DMS 273 treated with DMSO at 0.1 percent for 48 hours (cell line): ENCODE data around the gene MRPL11.

Source experiments
- DNase-seq: peaks from one replicate; lab custom pipeline; 2025; lab: John Stamatoyannopoulos, UW

The MRPL11 gene

DNA sequence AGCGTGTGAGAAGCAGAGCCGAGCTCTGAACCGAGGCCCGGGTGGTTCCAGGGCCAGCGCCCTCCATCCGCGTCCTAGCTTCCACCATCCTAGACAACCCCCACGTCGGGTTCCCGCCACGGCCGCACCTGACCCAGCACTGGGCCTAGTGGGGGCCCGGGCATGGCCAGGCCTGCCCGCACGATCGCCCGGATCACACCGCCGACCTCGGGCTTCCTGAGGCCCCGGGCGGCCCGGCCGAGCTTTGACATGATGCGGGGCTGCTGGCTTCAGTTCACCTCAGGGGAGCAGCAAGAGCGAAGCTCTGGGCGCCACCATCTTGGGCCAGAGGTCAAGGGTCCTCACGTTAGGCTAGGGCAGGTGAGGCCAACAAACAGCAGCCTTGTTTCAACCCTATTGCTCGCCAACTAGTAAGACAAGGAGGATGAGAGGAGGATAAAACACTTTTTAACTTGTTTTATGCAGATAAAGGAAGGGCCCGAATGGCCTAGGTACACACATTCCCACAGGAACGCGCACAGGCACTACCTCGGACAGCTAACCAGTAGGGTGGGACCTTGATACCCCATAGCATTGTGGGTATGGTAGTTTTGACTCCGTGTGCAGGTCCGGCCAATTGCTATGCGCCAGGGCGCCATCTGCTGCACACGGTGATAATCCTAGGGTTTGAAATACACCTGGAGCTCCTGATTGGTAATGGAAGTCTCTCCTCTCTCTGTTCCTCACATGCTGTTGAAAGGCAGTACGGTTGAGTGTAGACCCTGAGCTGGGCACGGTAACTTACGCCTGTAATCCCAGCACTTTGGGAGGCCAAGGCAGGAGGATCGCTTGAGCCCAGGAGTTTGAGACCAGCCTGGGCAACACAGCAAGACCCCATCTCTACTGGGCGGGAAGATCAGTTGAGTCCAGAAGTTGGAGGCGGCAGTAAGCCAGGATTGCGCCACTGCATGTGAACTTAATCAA lies at the start of gene MRPL11:
TSS of gene MRPL11 (minus strand) at position 345 of the 963 bp plus-strand sequence. CDS start at position 251, 94 bp downstream.
- peak; percentile 82 for DNase-seq

- DNase-seq = no peak
These were observed 46.2 kb upstream of the MRPL11 start for GRCh38 chr11:66484806-66485380.

DNA sequence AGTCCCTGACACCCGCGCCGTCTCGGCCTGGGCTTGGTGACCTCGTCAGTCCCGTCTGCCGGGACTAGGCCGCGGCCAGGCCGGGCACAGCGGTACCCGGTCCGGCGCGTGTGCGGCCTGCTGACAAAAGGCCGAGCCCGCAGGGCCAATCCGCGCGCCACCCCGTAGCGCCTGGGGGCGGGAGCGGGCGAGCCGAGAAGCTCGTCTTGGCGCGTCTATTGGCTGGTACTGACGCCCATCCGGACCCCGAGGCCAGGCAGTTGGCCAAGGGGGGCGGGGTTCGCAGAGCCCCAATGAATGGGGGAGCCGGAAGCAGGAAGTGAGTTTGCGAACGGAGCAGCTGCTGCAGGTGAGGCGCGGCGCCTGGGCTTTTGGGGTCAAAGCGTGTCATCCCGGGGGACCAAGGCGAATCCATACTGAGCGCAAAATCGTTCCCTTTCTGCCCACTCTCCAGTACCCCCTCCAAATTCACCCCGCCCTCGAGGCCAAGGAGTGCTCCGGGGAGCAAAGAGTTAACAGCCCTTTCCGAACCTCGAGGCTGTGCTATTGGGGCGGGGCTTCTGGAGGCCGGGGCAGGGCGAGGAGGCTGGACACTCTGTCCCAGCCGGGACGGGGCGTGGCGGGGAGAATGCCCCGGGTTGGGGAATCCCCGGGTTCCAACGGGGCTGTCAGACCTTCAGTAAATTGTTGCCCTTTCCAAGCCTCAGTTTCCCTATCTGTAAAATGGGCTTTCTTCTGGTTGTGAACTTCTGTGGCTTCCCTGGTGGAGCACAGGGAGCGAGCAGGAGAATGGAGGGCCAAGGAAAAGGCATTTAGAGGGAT lies 41.7 kb upstream of the MRPL11 start, which contains the start of gene DPP3:
TSS of gene DPP3 (plus strand) at position 318 of the 822 bp plus-strand sequence. CDS start 1,767 bp downstream, outside the sequence.
- DNase-seq = peak; percentile 82

GRCh38 chr11:66479394-66480116 lies 40.9 kb upstream of the MRPL11 start:
- DNase-seq = no peak

DNA sequence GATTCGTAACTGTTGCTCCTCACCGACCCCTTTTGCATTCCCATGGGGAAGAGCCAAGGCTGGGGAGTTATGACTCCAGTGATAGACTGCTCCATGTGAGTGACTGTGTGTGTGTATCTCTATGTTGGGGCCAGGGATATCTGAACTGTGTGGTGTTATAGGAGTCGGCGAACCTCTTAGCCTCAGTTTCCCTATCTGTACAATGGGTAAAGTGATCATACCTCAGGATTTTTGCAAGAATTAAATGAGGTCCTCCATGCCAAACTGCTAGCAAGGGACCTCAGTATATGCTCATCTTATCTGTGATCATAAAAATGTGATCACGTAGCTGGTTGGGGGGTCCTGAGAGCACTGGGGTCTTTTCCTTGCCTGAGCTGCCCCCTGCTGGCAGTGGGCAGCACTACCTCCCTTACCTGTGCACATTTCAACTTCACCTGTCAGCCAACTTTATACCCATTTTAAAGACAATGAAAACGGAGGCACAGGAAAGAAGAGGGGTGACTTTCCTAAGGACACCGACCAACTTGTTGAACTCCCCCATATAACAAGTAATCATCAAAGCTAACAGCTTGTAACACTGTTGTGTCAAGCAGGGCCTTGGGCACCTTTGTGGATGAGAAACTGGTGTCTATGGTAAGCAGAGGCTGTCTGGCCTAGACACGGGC lies 40.2 kb upstream of the MRPL11 start:
- DNase-seq = no peak

DNA sequence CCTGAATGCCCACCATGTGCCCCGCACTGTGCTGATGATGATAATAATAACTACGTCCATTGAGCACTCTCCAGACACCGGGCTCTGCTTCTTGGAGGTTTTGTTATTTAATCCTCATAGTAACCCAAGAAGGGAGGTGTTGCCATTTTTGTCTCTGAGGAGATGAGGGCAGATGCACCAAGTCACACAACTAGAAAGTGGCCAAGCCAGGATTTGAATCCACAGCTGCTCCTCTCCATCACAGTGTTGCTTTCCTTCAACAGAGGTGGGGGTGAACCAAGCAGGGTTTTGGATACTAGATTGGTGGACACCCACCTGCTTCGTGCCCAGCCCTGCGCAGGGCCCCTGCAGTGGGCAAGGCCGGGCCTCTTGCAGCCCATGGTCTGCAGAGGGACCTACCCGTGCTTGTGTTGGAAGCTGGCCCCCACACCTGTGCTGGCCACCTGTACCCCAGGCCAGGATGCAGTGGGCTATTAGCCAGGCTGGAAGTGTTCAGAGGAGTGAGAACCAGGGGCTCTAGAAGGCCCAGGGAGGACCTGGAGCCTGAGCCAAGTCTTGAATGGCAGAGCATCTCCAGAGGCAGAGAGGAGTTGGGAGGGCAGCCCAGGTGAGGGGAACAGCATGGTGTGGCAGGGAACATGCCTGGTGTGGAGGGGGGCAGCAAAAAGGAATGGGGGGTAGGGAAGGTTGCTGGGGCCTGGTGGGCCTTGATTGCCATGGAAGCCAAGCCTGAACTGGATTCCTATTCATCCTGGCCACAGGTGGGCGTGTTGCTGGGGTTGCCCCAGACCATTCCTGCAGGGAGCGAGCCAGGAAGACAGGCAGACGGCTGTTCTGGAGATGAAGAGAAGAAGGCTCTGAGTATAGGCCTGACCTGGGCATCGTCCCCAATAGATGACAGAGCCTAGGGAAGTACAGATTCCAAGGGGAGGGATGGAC lies 38.9 kb upstream of the MRPL11 start:
- DNase-seq = no peak

- DNase-seq = no peak
These were observed 38.2 kb upstream of the MRPL11 start for GRCh38 chr11:66476841-66477251.

DNA sequence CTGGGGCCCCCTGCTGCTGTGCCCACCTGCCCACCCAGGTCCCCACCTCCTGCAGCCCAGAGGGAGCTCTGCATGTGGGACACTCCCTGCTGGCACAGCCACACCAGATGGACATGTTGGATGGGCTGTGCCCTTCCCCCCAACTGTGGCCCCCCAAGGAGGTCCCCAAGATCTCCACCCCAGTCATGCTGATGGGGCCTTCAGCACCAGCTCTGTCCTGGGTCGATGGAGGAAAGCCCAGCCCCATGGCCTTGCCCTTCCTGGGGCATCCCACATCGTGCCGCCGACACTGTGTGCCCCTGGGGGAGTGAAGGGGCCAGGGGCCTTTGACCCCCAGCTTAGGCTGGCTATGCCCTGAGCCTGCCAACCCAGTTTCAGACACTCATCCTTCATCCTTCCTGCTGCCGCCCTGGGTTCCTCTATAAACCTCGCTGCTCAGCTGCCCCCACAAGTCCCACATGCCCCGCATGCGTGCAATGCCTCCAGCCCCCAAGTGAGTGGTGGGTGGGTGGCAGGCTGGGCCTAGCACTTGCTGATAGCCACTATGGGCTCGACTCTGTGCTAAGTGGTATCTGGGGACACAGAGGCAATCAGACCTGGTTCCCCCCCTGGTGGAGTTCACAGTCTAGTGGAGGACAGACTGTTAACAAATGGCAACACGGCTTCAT lies 37.7 kb upstream of the MRPL11 start:
- no peak for DNase-seq

DNA sequence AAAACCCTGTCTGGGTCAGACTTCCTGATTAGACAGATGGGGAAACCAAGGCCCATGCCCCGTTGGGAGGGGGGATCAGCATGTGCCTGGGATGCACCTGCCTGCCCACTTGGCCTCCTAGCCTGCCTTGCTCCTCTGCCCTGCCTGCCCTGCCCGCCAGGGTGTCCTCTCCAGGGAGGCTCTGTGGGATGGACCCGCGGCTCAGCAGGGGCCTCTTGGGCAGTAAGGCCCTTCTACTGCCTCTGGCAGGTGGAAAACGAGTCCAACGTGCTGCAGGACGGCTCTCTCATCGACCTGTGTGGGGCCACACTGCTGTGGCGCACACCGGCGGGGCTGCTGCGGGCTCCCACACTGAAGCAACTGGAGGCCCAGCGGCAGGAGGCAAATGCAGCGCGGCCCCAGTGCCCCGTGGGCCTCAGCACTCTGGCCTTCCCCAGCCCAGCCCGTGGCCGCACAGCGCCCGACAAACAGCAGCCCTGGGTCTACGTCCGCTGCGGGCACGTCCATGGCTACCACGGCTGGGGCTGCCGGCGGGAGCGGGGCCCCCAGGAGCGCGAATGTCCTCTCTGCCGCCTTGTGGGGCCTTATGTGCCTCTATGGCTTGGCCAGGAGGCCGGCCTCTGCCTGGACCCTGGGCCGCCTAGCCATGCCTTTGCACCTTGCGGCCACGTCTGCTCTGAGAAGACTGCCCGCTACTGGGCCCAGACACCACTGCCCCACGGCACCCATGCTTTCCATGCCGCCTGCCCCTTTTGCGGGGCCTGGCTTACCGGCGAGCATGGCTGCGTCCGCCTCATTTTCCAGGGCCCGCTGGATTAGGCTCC lies 36.9 kb upstream of the MRPL11 start:
- no peak for DNase-seq

- no peak for DNase-seq
These were observed 35.2 kb upstream of the MRPL11 start for GRCh38 chr11:66473608-66474515.

DNA sequence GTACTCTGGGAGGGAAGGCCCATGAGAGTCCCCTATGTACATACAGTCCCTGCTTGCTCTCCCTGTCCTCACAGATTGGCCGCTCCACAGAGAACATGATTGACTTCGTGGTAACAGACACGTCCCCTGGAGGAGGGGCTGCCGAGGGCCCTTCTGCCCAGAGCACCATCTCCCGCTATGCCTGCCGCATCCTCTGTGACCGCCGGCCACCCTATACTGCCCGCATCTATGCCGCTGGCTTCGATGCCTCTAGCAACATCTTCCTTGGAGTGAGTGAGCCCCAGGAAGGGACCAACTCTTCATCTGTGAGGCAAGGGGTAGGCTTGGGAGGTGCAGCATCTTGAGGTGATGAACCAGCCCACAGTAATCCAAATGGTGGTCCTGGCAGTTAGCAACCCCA lies 34.5 kb upstream of the MRPL11 start:
- no peak for DNase-seq

DNA sequence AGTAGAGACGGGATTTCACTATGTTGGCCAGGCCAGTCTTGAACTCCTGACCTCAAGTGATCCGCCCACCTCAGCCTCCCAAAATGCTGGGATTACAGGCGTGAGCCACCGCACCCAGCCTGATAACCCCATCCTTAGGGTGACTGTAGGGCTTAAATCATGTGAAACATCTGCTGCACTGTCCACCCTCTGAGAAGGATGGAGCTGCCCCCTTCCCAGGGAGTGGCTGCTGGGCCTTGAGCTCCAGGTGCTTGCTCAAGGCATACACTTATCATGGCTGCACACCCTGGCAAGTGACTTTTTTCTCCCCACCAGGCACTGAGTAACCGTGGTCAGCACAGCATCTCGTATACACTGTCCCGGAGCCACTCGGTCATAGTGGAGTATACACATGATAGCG lies 33.4 kb upstream of the MRPL11 start:
- no peak for DNase-seq

DNA sequence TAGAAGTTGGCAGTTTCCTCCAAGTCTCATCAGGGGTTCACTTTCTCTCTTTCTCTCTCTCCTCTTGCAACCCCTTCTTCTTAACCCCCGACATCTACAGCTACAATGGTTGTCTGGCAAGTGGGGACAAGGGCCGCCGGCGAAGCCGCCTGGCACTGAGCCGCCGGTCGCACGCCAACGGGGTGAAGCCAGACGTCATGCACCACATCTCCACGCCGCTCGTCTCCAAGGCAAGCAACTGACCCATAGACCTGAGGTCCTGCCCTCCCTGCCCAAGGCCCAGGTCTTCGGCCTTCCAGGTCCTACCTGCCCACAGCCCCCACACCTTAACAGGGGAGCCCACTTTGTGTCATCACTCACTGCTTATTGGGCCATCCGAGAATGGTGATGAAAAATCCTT lies 32.5 kb upstream of the MRPL11 start:
- no peak for DNase-seq

DNA sequence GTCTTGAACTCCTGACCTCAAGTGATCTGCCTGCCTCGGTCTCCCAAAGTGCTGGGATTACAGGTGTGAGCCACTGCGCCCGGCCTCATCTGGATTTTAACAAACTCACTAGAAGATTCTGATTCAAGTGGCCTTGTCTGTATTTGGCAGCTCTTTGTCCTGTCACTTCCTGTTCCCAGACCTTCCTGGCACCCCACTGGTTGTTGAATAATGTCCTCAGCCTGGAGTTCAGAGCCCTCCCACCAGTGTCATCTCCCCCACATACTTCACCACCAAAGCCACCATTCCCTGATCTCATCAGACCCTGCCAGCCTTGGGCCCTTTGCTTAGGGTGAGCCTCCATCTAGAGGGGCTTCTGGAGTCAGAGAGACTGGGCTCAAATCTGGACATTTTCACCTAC lies 31.4 kb upstream of the MRPL11 start:
- no peak for DNase-seq

- DNase-seq = no peak
These were observed 30.8 kb upstream of the MRPL11 start for GRCh38 chr11:66469441-66469840.

DNA sequence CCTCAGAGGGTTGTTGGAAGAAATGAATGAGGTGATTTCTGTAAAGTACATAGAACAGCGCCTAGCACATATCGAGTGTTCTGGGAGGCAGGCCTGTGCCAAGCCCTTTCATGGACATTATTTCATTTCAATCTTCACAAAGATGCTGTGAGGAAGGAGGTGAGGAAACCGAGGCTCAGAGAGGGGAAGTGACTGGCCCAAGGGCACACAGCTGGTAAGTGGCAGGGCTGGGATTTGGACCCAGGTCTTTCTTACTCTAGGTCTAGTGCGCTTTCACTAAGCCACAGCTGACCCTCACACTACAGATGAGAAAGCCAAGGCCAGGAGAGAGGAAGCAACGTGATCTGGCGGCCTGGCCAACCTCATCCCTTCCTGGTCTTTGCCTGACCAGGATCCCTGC lies 30.0 kb upstream of the MRPL11 start:
- no peak for DNase-seq

GRCh38 chr11:66467756-66468155 lies 29.1 kb upstream of the MRPL11 start:
- DNase-seq = no peak
